ENCODE measurements around the gene TNFSF13B. TPM values are rescaled to one million over a fixed set of nuclear protein-coding genes. Genes with fewer than 3 reads are reported as not detected.

The TNFSF13B gene
- total RNA-seq, 1 experiment from 2014 or later: 0.15 TPM

GRCh38 chr13:108346376-108346775 is 76.9 kb downstream of the TNFSF13B start:
- DNase-seq (ENCODE audit: low spot score): no peak

GRCh38 chr13:108349269-108349668 is 79.8 kb downstream of the TNFSF13B start:
- no peak for DNase-seq (ENCODE audit: low spot score)

- no peak for DNase-seq (ENCODE audit: low spot score)
Observed at GRCh38 chr13:108350579-108350978, 81.1 kb downstream of the TNFSF13B start.

- DNase-seq (ENCODE audit: low spot score): no peak
Observed at GRCh38 chr13:108352599-108352998, 83.1 kb downstream of the TNFSF13B start.

GRCh38 chr13:108357228-108357627 is 87.7 kb downstream of the TNFSF13B start:
- no peak for DNase-seq (ENCODE audit: low spot score)

Small RNA genes lying within 50 kb of the gene (small RNA-seq; reads per million reads assigned to genes)
- not detected for gene RNA5SP39

Other genes starting within 250 kb of the TNFSF13B start
- gene LIG4, start 54.2 kb upstream of the TNFSF13B start, total RNA-seq (2014; rRNA removed; shearing (Covaris generic)): 3.7 and 4.3 TPM in 2 replicates
- gene ABHD13, start 51.3 kb upstream of the TNFSF13B start, total RNA-seq (2014; rRNA removed; shearing (Covaris generic)): 3.6 and 5.1 TPM in 2 replicates

Measured in HT-29 (cell line).